Epithelial cell of umbilical artery (primary cell): Measurements from ENCODE around the gene NGFR. TPM values are rescaled to one million over a fixed set of nuclear protein-coding genes. Genes with fewer than 3 reads are reported as not detected.

ENCODE experiments used
- total RNA-seq: library from RNA; depleted of rRNA; stranded (reverse); fragments of >200 nt; gene quantifications from 2 replicates; pipeline ENCODE4 v1.2.3, GENCODE V29; 2014

Gene NGFR, protein sequence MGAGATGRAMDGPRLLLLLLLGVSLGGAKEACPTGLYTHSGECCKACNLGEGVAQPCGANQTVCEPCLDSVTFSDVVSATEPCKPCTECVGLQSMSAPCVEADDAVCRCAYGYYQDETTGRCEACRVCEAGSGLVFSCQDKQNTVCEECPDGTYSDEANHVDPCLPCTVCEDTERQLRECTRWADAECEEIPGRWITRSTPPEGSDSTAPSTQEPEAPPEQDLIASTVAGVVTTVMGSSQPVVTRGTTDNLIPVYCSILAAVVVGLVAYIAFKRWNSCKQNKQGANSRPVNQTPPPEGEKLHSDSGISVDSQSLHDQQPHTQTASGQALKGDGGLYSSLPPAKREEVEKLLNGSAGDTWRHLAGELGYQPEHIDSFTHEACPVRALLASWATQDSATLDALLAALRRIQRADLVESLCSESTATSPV
- under 0.01 and 0.30 TPM in 2 replicates for total RNA-seq

DNA sequence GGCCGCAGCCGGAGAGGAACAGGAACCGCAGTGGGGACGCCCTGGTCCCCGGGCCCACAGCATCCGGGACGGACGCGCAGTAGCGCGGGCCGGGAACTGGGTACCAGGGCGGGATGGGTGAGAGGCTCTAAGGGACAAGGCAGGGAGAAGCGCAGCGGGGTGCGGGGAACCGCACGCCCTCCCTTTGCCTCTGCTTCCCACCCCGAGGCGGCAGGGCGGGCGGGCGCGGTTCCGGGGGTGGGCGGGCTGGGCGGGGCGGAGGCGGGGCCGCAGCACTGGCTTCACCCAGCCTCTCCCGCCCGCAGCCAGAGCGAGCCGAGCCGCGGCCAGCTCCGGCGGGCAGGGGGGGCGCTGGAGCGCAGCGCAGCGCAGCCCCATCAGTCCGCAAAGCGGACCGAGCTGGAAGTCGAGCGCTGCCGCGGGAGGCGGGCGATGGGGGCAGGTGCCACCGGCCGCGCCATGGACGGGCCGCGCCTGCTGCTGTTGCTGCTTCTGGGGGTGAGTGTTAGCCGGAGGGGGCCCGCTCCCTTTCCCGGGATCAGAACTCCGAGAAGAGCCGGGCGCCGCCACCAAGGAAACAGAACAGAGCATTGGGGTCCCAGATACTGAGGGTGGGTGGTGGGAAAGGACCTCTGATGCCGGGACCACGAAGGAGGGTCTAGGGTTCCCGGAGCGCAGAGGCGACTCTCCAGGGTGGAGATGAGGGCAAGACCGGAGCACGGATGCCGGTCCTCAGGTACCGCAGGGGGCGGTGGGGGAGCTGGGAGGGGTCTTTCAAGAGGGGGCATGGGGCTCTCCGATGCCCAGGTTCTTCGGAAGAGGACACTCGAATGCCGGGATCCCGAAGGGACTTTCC lies at the start of gene NGFR:
Gene NGFR (plus strand): TSS at position 308 of the 856 bp plus-strand sequence. CDS start 125 bp downstream, at position 433.

Other genes starting within 250 kb of the NGFR start
- 5.8 and 6.2 TPM in 2 replicates for gene ZNF652, start 133.0 kb upstream of the NGFR start, total RNA-seq
- gene PHB1, start 80.4 kb upstream of the NGFR start, total RNA-seq = 213 and 255 TPM in 2 replicates
- under 0.01 and 0.61 TPM in 2 replicates for gene NXPH3, start 80.6 kb downstream of the NGFR start, total RNA-seq
- gene SPOP, start 182.8 kb downstream of the NGFR start, total RNA-seq = 64.6 and 88.3 TPM in 2 replicates
- 60.1 and 71.4 TPM in 2 replicates for gene SLC35B1, start 212.7 kb downstream of the NGFR start, total RNA-seq